ENCODE results near the gene VPS13D. TPM values are rescaled to one million over a fixed set of nuclear protein-coding genes. Genes with fewer than 3 reads are reported as not detected.

VPS13D gene
- total RNA-seq, 1 experiment from 2014 or later: 20.2 TPM

- no peak overlapping the region for H3K23ac ChIP-seq (ENCODE audit: insufficient read length, low read depth, low read length)
- H2AK5ac ChIP-seq (ENCODE audit: insufficient read length, low read length): no peak overlapping the region
- H3K9me3 ChIP-seq (ENCODE audit: control insufficient read depth, low read depth, low read length): no peaks in the 10 kb centered on the region
- H3K27me3 Mint-ChIP-seq (ENCODE audit: low read depth): no peaks in the 10 kb centered on the region
- H3K9me3 Mint-ChIP-seq: no peaks in the 10 kb centered on the region
- peak overlapping the region in 2 of 3 experiments; percentile 69 to 81; a peak in 4 of 7 replicates for H3K27ac Mint-ChIP-seq
- no peak overlapping the region for H4K91ac ChIP-seq (ENCODE audit: insufficient read length, low read depth, low read length)
- no peak overlapping the region for H4K8ac ChIP-seq (replicated peaks; ENCODE audit: insufficient read length, low read depth, low read length)
- no peaks in the 10 kb centered on the region; the same call in 1 of the 2 replicates for H3K4me1 ChIP-seq (ENCODE audit: insufficient read depth, low read length)
- no peaks in the 10 kb centered on the region for H3K27me3 ChIP-seq (ENCODE audit: insufficient read depth, low read length)
- no peak overlapping the region for H3K27ac ChIP-seq (ENCODE audit: insufficient read length, low read depth, low read length)
- no peak overlapping the region for H3K9ac ChIP-seq (ENCODE audit: extremely low read depth, insufficient read length, low read length)
- no peak for TF ChIP-seq CTCF (conservative IDR thresholded peaks at IDR 0.05)
- no peak overlapping the region for H2BK20ac ChIP-seq (ENCODE audit: low read depth, low read length, poor library complexity, severe bottlenecking)
- no peak overlapping the region for H2BK120ac ChIP-seq (ENCODE audit: low read depth, low read length, poor library complexity, severe bottlenecking)
- H4K5ac ChIP-seq (ENCODE audit: insufficient read length, low read depth, low read length): no peak overlapping the region
- H2BK15ac ChIP-seq (ENCODE audit: low read depth, low read length): no peak overlapping the region
- no peak overlapping the region for H3K18ac ChIP-seq (ENCODE audit: insufficient read length, low read depth, low read length)
- H3K4ac ChIP-seq (ENCODE audit: low read depth, low read length): no peak overlapping the region
- no peaks in the 10 kb centered on the region for H4K20me1 ChIP-seq (ENCODE audit: control insufficient read depth, insufficient read depth, insufficient read length)
- no peak for DNase-seq
- no peak overlapping the region for H2BK12ac ChIP-seq (ENCODE audit: insufficient read length, low read depth, low read length)
- no peak overlapping the region for H3K14ac ChIP-seq (ENCODE audit: insufficient read depth, low read length)
- peaks cover 7 to 22% of the 10 kb centered on the region in 2 experiments for H3K4me1 Mint-ChIP-seq
- WGBS (ENCODE audit: extremely low coverage, insufficient read length, low lambda C conversion rate): no CpG with 5 or more reads among the region's 9 CpGs
- no peak overlapping the region for H3K4me3 Mint-ChIP-seq
- H3K36me3 Mint-ChIP-seq (ENCODE audit: insufficient read depth in 1 of 3, low read depth in 3 of 3): no peaks in the 10 kb centered on the region; a peak in 2 of 7 replicates
- H2AFZ ChIP-seq (ENCODE audit: low read length): no peak overlapping the region
- no peaks in the 10 kb centered on the region for H3K23me2 ChIP-seq (ENCODE audit: insufficient read length, low read depth, low read length, poor library complexity, severe bottlenecking)
- H3K56ac ChIP-seq (ENCODE audit: insufficient read length, low read depth, low read length): no peak overlapping the region
- H3K79me2 ChIP-seq (ENCODE audit: insufficient read depth, low read length): no peaks in the 10 kb centered on the region
- H2BK5ac ChIP-seq (ENCODE audit: insufficient read length, low read length): no peak overlapping the region
- no peak overlapping the region for H3K4me2 ChIP-seq (ENCODE audit: insufficient read depth, insufficient read length, low read length)
- no peaks in the 10 kb centered on the region for H3K79me1 ChIP-seq (ENCODE audit: insufficient read depth, low read depth, low read length, poor library complexity, severe bottlenecking)
- H3T11ph ChIP-seq (ENCODE audit: low read length): no peak overlapping the region
Observed at GRCh38 chr1:12501661-12502060, 271.8 kb downstream of the VPS13D start.

Data from H9 (cell line).